Activated naive CD4-positive, alpha-beta T cell treated with anti-CD3 and anti-CD28 coated beads, Interleukin-2, amount 10 ng/mL, durations not matched to agents 7 days and 5 days (primary cell): ENCODE results near the gene NKD1.

Experiments
- CTCF ChIA-PET: fragments of 350-600 bp; sonication (Branson Sonifier 250); formaldehyde crosslinking; loops from one replicate; lab custom pipeline; 2021; ENCODE audit warnings: antibody characterized with exemption; lab: Charles Lee
- DNase-seq: peaks from one replicate; pipeline ENCODE4 v3.0.0-alpha.2; 2020
- H3K27ac Mint-ChIP-seq: one replicate; pipeline ENCODE4 v1.8.0; 2021; ENCODE audit warnings: mild to moderate bottlenecking, moderate library complexity, mixed read lengths
- H3K27me3 Mint-ChIP-seq: one replicate; pipeline ENCODE4 v1.8.0; 2021; ENCODE audit warnings: mild to moderate bottlenecking, mixed read lengths
- H3K36me3 Mint-ChIP-seq: one replicate; pipeline ENCODE4 v1.8.0; 2021; ENCODE audit warnings: mixed read lengths
- H3K4me1 Mint-ChIP-seq: one replicate; pipeline ENCODE4 v1.8.0; 2021; ENCODE audit warnings: mixed read lengths
- H3K4me3 Mint-ChIP-seq: one replicate; pipeline ENCODE4 v1.8.0; 2021; ENCODE audit warnings: mild to moderate bottlenecking, moderate library complexity, mixed read lengths
- H3K9me3 Mint-ChIP-seq: one replicate; pipeline ENCODE4 v1.8.0; 2021; ENCODE audit warnings: mixed read lengths

Gene NKD1

GRCh38 chr16:50604065-50604418 lies 55.8 kb downstream of the NKD1 start:
- no peaks in the 10 kb centered on the region for H3K9me3 Mint-ChIP-seq
- DNase-seq, result no peak
- H3K4me1 Mint-ChIP-seq, result peaks cover 18% of the 10 kb centered on the region
- H3K36me3 Mint-ChIP-seq, result no peaks in the 10 kb centered on the region
- CTCF ChIA-PET, result interaction anchor here (0.9 kb wide), 1 partner anchor 202 kb away, joined by 3 read pairs; no protein-coding TSS in a partner anchor
- no peak overlapping the region for H3K27ac Mint-ChIP-seq
- peaks cover 7% of the 10 kb centered on the region for H3K27me3 Mint-ChIP-seq
- no peak overlapping the region for H3K4me3 Mint-ChIP-seq

- peaks cover 7% of the 10 kb centered on the region for H3K27me3 Mint-ChIP-seq
- H3K4me1 Mint-ChIP-seq, result peaks cover 18% of the 10 kb centered on the region
- DNase-seq, result no peak
- H3K27ac Mint-ChIP-seq, result no peak overlapping the region
- no peaks in the 10 kb centered on the region for H3K36me3 Mint-ChIP-seq
- no peaks in the 10 kb centered on the region for H3K9me3 Mint-ChIP-seq
- H3K4me3 Mint-ChIP-seq, result no peak overlapping the region
- CTCF ChIA-PET, result no interaction called here
These were observed 56.4 kb downstream of the NKD1 start for GRCh38 chr16:50604610-50605009.

- H3K4me3 Mint-ChIP-seq, result no peak overlapping the region
- H3K4me1 Mint-ChIP-seq, result peaks cover 20% of the 10 kb centered on the region
- DNase-seq, result no peak
- CTCF ChIA-PET, result no interaction called here
- H3K9me3 Mint-ChIP-seq, result no peaks in the 10 kb centered on the region
- no peaks in the 10 kb centered on the region for H3K36me3 Mint-ChIP-seq
- no peak overlapping the region for H3K27ac Mint-ChIP-seq
- H3K27me3 Mint-ChIP-seq, result peaks cover 7% of the 10 kb centered on the region
These were observed 57.7 kb downstream of the NKD1 start for GRCh38 chr16:50605733-50606430.

- CTCF ChIA-PET, result no interaction called here
- H3K9me3 Mint-ChIP-seq, result no peaks in the 10 kb centered on the region
- peaks cover 21% of the 10 kb centered on the region for H3K4me1 Mint-ChIP-seq
- peaks cover 7% of the 10 kb centered on the region for H3K27me3 Mint-ChIP-seq
- DNase-seq, result no peak
- H3K27ac Mint-ChIP-seq, result no peak overlapping the region
- H3K4me3 Mint-ChIP-seq, result no peak overlapping the region
- H3K36me3 Mint-ChIP-seq, result no peaks in the 10 kb centered on the region
These were observed 58.3 kb downstream of the NKD1 start for GRCh38 chr16:50606431-50607050.

- CTCF ChIA-PET, result no interaction called here
- Mint-ChIP-seq H3K4me1 (peaks cover 23% of the 10 kb centered on the region), H3K4me3 (no peak overlapping the region), H3K36me3 (no peaks in the 10 kb centered on the region), H3K9me3 (no peaks in the 10 kb centered on the region), H3K27me3 (peaks cover 7% of the 10 kb centered on the region), H3K27ac (no peak overlapping the region)
- DNase-seq, result no peak
These were observed 58.8 kb downstream of the NKD1 start for GRCh38 chr16:50607051-50607431.

- peaks cover 7% of the 10 kb centered on the region for H3K27me3 Mint-ChIP-seq
- H3K4me3 Mint-ChIP-seq, result no peak overlapping the region
- CTCF ChIA-PET, result no interaction called here
- H3K4me1 Mint-ChIP-seq, result peaks cover 19% of the 10 kb centered on the region
- no peak overlapping the region for H3K27ac Mint-ChIP-seq
- no peaks in the 10 kb centered on the region for H3K36me3 Mint-ChIP-seq
- no peak for DNase-seq
- H3K9me3 Mint-ChIP-seq, result no peaks in the 10 kb centered on the region
These were observed 59.3 kb downstream of the NKD1 start for GRCh38 chr16:50607447-50607846.

- DNase-seq, result no peak
- Mint-ChIP-seq H3K4me3 (no peak overlapping the region), H3K27me3 (peaks cover 5% of the 10 kb centered on the region), H3K9me3 (no peaks in the 10 kb centered on the region), H3K27ac (no peak overlapping the region), H3K36me3 (no peaks in the 10 kb centered on the region), H3K4me1 (peaks cover 13% of the 10 kb centered on the region)
- CTCF ChIA-PET, result no interaction called here
These were observed 59.9 kb downstream of the NKD1 start for GRCh38 chr16:50607970-50608557.

- CTCF ChIA-PET, result interaction anchor here (1.3 to 1.7 kb wide), 2 partner anchors 34 to 58 kb away, joined by 5 read pairs; no protein-coding TSS in a partner anchor
- H3K27ac Mint-ChIP-seq, result no peak overlapping the region
- DNase-seq, result no peak
- H3K4me1 Mint-ChIP-seq, result peaks cover 6% of the 10 kb centered on the region
- H3K9me3 Mint-ChIP-seq, result no peaks in the 10 kb centered on the region
- H3K27me3 Mint-ChIP-seq, result peaks cover 4% of the 10 kb centered on the region
- H3K36me3 Mint-ChIP-seq, result no peaks in the 10 kb centered on the region
- no peak overlapping the region for H3K4me3 Mint-ChIP-seq
These were observed 60.9 kb downstream of the NKD1 start for GRCh38 chr16:50609049-50609448.

- H3K27me3 Mint-ChIP-seq, result peaks cover 4% of the 10 kb centered on the region
- H3K4me1 Mint-ChIP-seq, result peaks cover 6% of the 10 kb centered on the region
- H3K27ac Mint-ChIP-seq, result no peak overlapping the region
- no peaks in the 10 kb centered on the region for H3K9me3 Mint-ChIP-seq
- CTCF ChIA-PET, result interaction anchor here (1.3 to 2.6 kb wide), 3 partner anchors 33 to 197 kb away, joined by 5 to 11 read pairs (median 5); no protein-coding TSS in a partner anchor
- no peaks in the 10 kb centered on the region for H3K36me3 Mint-ChIP-seq
- H3K4me3 Mint-ChIP-seq, result no peak overlapping the region
- DNase-seq, result no peak
These were observed 61.3 kb downstream of the NKD1 start for GRCh38 chr16:50609471-50609870.

- peaks cover 4% of the 10 kb centered on the region for H3K27me3 Mint-ChIP-seq
- CTCF ChIA-PET, result interaction anchor here (1.0 to 2.6 kb wide), 7 partner anchors 11 to 288 kb away, joined by 3 to 11 read pairs (median 5); no protein-coding TSS in a partner anchor
- DNase-seq, result no peak
- H3K4me1 Mint-ChIP-seq, result peaks cover 6% of the 10 kb centered on the region
- H3K9me3 Mint-ChIP-seq, result no peaks in the 10 kb centered on the region
- H3K4me3 Mint-ChIP-seq, result no peak overlapping the region
- no peaks in the 10 kb centered on the region for H3K36me3 Mint-ChIP-seq
- H3K27ac Mint-ChIP-seq, result no peak overlapping the region
These were observed 62.4 kb downstream of the NKD1 start for GRCh38 chr16:50610331-50611262.

GRCh38 chr16:50611332-50611934 lies 63.2 kb downstream of the NKD1 start:
- Mint-ChIP-seq H3K4me1 (peaks cover 6% of the 10 kb centered on the region), H3K27ac (no peak overlapping the region), H3K36me3 (no peaks in the 10 kb centered on the region), H3K9me3 (no peaks in the 10 kb centered on the region), H3K4me3 (no peak overlapping the region), H3K27me3 (peaks cover 4% of the 10 kb centered on the region)
- CTCF ChIA-PET, result interaction anchor here (1.0 to 2.6 kb wide), 5 partner anchors 11 to 287 kb away, joined by 3 to 11 read pairs (median 3); no protein-coding TSS in a partner anchor
- DNase-seq, result no peak

GRCh38 chr16:50611995-50612848 lies 64.0 kb downstream of the NKD1 start:
- no peak for DNase-seq
- Mint-ChIP-seq H3K9me3 (no peaks in the 10 kb centered on the region), H3K27me3 (peaks cover 4% of the 10 kb centered on the region), H3K36me3 (no peaks in the 10 kb centered on the region), H3K4me1 (peaks cover 12% of the 10 kb centered on the region), H3K4me3 (no peak overlapping the region), H3K27ac (no peak overlapping the region)
- CTCF ChIA-PET, result interaction anchor here (1.0 to 2.6 kb wide), 3 partner anchors 13 to 194 kb away, joined by 3 to 11 read pairs (median 6); no protein-coding TSS in a partner anchor

GRCh38 chr16:50612849-50613198 lies 64.6 kb downstream of the NKD1 start:
- no peak overlapping the region for H3K27ac Mint-ChIP-seq
- CTCF ChIA-PET, result no interaction called here

More at GRCh38 chr16:50612849-50613198, 64.6 kb downstream of the NKD1 start:
- Mint-ChIP-seq H3K27me3 (peaks cover 4% of the 10 kb centered on the region), H3K4me1 (peaks cover 18% of the 10 kb centered on the region), H3K4me3 (no peak overlapping the region), H3K36me3 (no peaks in the 10 kb centered on the region), H3K9me3 (no peaks in the 10 kb centered on the region)
- DNase-seq, result no peak
